Pons (tissue), 1 donor: ENCODE results near the gene ZNF433.
"Not testable (repeated sequence)": the region's sequence is repeated elsewhere in the genome, so short reads cannot be mapped to it uniquely, and the experiment has no call there.

Source experiments
- DNase-seq: peaks from one replicate; pipeline ENCODE4 v3.0.0-alpha.2; 2016; ENCODE audit warnings: low spot score

Gene ZNF433

GRCh38 chr19:12035220-12036172 is at the start of gene ZNF433:
ZNF433 (minus strand) TSS chr19:12035679; CDS start chr19:12035539, 140 bp downstream.
- DNase-seq, result peak; percentile 91

- DNase-seq, result not testable (repeated sequence)
Measured at GRCh38 chr19:12083336-12083735, 47.9 kb upstream of the ZNF433 start.

- DNase-seq, result no peak
Measured at GRCh38 chr19:12077375-12077774, 41.9 kb upstream of the ZNF433 start.

GRCh38 chr19:12076331-12076730 is 40.9 kb upstream of the ZNF433 start:
- DNase-seq, result not testable (repeated sequence)

GRCh38 chr19:12075538-12076139 is 40.2 kb upstream of the ZNF433 start:
- DNase-seq, result no peak

GRCh38 chr19:12064590-12065538 is 29.4 kb upstream of the ZNF433 start, which contains the start of gene ZNF844:
ZNF844 (plus strand) TSS chr19:12064731; CDS start chr19:12064874, 143 bp downstream.
- DNase-seq, result peak; percentile 96

- no peak for DNase-seq
Measured at GRCh38 chr19:12055784-12056183, 20.3 kb upstream of the ZNF433 start.

- DNase-seq, result peak; percentile 86
Measured at GRCh38 chr19:12052497-12053169, 17.2 kb upstream of the ZNF433 start, which contains the start of gene ZNF878. ZNF878 (minus strand) TSS chr19:12052961; CDS start chr19:12052801, 160 bp downstream.

GRCh38 chr19:12052091-12052496 is 16.6 kb upstream of the ZNF433 start:
- DNase-seq, result no peak

- no peak for DNase-seq
Measured at GRCh38 chr19:12047868-12048267, 12.4 kb upstream of the ZNF433 start.

- no peak for DNase-seq
Measured at GRCh38 chr19:12043752-12044422, 8.4 kb upstream of the ZNF433 start.

- DNase-seq, result no peak
Measured at GRCh38 chr19:12042893-12043292, 7.4 kb upstream of the ZNF433 start.

GRCh38 chr19:12034620-12035019 is 859 bp downstream of the ZNF433 start:
- no peak for DNase-seq

GRCh38 chr19:12034198-12034597 is 1.3 kb downstream of the ZNF433 start:
- DNase-seq, result no peak

- DNase-seq, result no peak
Measured at GRCh38 chr19:12015753-12016116, 19.7 kb downstream of the ZNF433 start.

GRCh38 chr19:12015015-12015752 is 20.3 kb downstream of the ZNF433 start:
- DNase-seq, result no peak

GRCh38 chr19:12000152-12000981 is 35.1 kb downstream of the ZNF433 start:
- DNase-seq, result no peak

- no peak for DNase-seq
Measured at GRCh38 chr19:11995174-11995573, 40.3 kb downstream of the ZNF433 start.

GRCh38 chr19:11991921-11992320 is 43.6 kb downstream of the ZNF433 start:
- DNase-seq, result not testable (repeated sequence)
